ENCODE results near the gene LRRC45.

Gene LRRC45

GRCh38 chr17:82018152-82018988 is 4.7 kb upstream of the LRRC45 start:
- TF ChIP-seq REST (IDR thresholded peaks at IDR 0.05; ENCODE audit: insufficient read depth in 1 of 2, low read depth in 2 of 2, low read length in 2 of 2) (no peak), FOXP2 (optimal IDR thresholded peaks at IDR 0.05; ENCODE audit: borderline replicate concordance, extremely low read depth, extremely low read length, insufficient read depth) (no peak), SIN3A (IDR thresholded peaks at IDR 0.05; ENCODE audit: borderline replicate concordance, insufficient read depth, low read length) (no peak), POLR2AphosphoS5 (IDR thresholded peaks at IDR 0.05; ENCODE audit: low read depth, low read length) (no peak; the same call in 1 of the 2 replicates), TAF1 (IDR thresholded peaks at IDR 0.05; ENCODE audit: borderline replicate concordance, insufficient read depth, low read length) (no peak)

- TF ChIP-seq POLR2AphosphoS5 (IDR thresholded peaks at IDR 0.05; ENCODE audit: low read depth, low read length) (no peak), TAF1 (IDR thresholded peaks at IDR 0.05; ENCODE audit: borderline replicate concordance, insufficient read depth, low read length) (no peak)
Observed at GRCh38 chr17:82018989-82019689, 4.0 kb upstream of the LRRC45 start.

- TF ChIP-seq FOXP2 (optimal IDR thresholded peaks at IDR 0.05; ENCODE audit: borderline replicate concordance, extremely low read depth, extremely low read length, insufficient read depth) (peak; percentile 22), TAF1 (IDR thresholded peaks at IDR 0.05; ENCODE audit: borderline replicate concordance, insufficient read depth, low read length) (no peak)
Observed at GRCh38 chr17:82019690-82020571, 3.2 kb upstream of the LRRC45 start.

- TF ChIP-seq POLR2AphosphoS5 (IDR thresholded peaks at IDR 0.05; ENCODE audit: low read depth, low read length) (no peak), FOXP2 (optimal IDR thresholded peaks at IDR 0.05; ENCODE audit: borderline replicate concordance, extremely low read depth, extremely low read length, insufficient read depth) (no peak), TAF1 (IDR thresholded peaks at IDR 0.05; ENCODE audit: borderline replicate concordance, insufficient read depth, low read length) (no peak), SIN3A (IDR thresholded peaks at IDR 0.05; ENCODE audit: borderline replicate concordance, insufficient read depth, low read length) (no peak), REST (IDR thresholded peaks at IDR 0.05; ENCODE audit: insufficient read depth in 1 of 2, low read depth in 2 of 2, low read length in 2 of 2) (no peak)
Observed at GRCh38 chr17:82020572-82021106, 2.5 kb upstream of the LRRC45 start.

- TF ChIP-seq SIN3A (IDR thresholded peaks at IDR 0.05; ENCODE audit: borderline replicate concordance, insufficient read depth, low read length) (no peak), REST (IDR thresholded peaks at IDR 0.05; ENCODE audit: insufficient read depth in 1 of 2, low read depth in 2 of 2, low read length in 2 of 2) (no peak), FOXP2 (optimal IDR thresholded peaks at IDR 0.05; ENCODE audit: borderline replicate concordance, extremely low read depth, extremely low read length, insufficient read depth) (no peak), POLR2AphosphoS5 (IDR thresholded peaks at IDR 0.05; ENCODE audit: low read depth, low read length) (no peak), TAF1 (IDR thresholded peaks at IDR 0.05; ENCODE audit: borderline replicate concordance, insufficient read depth, low read length) (no peak)
Observed at GRCh38 chr17:82021107-82021899, 1.8 kb upstream of the LRRC45 start.
